ENCODE results near the gene RPP30. TPM values are rescaled to one million over a fixed set of nuclear protein-coding genes. Genes with fewer than 3 reads are reported as not detected.
"Not testable (repeated sequence)": the region's sequence is repeated elsewhere in the genome, so short reads cannot be mapped to it uniquely, and the experiment has no call there.

RPP30 gene
- total RNA-seq, 1 donor from 2014 or later: 42.3 TPM

GRCh38 chr10:90935581-90936275, 64.0 kb downstream of the RPP30 start:
- Histone ChIP-seq H3K4me1 (ENCODE audit: control insufficient read depth in 3 of 3, insufficient read depth in 3 of 3, low read length in 3 of 3) (peaks cover 9% of the 10 kb centered on the region in 3 donors), H3K36me3 (ENCODE audit: control insufficient read depth in 3 of 3, insufficient read depth in 3 of 3, low read length in 3 of 3) (no peaks in the 10 kb centered on the region), H3K27ac (ENCODE audit: low read depth, low read length) (no peak overlapping the region), H3K4me3 (ENCODE audit: low read length in 3 of 3) (no peak overlapping the region), H3K27me3 (ENCODE audit: control insufficient read depth in 3 of 3, insufficient read depth in 3 of 3, low read length in 3 of 3) (no peaks in the 10 kb centered on the region), H3K9me3 (ENCODE audit: control insufficient read depth in 3 of 3, low read length in 3 of 3) (no peaks in the 10 kb centered on the region), H3K9ac (ENCODE audit: low read depth in 1 of 3, low read length in 3 of 3) (no peak overlapping the region)

- H3K27ac ChIP-seq (ENCODE audit: low read depth, low read length): no peak overlapping the region
- H3K4me1 ChIP-seq (ENCODE audit: control insufficient read depth in 3 of 3, insufficient read depth in 3 of 3, low read length in 3 of 3): peaks cover 3 to 4% (median 4%) of the 10 kb centered on the region in 3 donors
- no peak overlapping the region for H3K9ac ChIP-seq (ENCODE audit: low read depth in 1 of 3, low read length in 3 of 3)
- no peaks in the 10 kb centered on the region for H3K27me3 ChIP-seq (ENCODE audit: control insufficient read depth in 3 of 3, insufficient read depth in 3 of 3, low read length in 3 of 3)
- H3K9me3 ChIP-seq (ENCODE audit: control insufficient read depth in 3 of 3, low read length in 3 of 3): no peaks in the 10 kb centered on the region
- no peak overlapping the region for H3K4me3 ChIP-seq (ENCODE audit: low read length in 3 of 3)
- H3K36me3 ChIP-seq (ENCODE audit: control insufficient read depth in 3 of 3, insufficient read depth in 3 of 3, low read length in 3 of 3): no peaks in the 10 kb centered on the region
Measured at GRCh38 chr10:90936276-90936659, 64.5 kb downstream of the RPP30 start.

- H3K36me3 ChIP-seq (ENCODE audit: control insufficient read depth in 3 of 3, insufficient read depth in 3 of 3, low read length in 3 of 3): no peaks in the 10 kb centered on the region
- no peak overlapping the region for H3K27ac ChIP-seq (ENCODE audit: low read depth, low read length)
- H3K27me3 ChIP-seq (ENCODE audit: control insufficient read depth in 3 of 3, insufficient read depth in 3 of 3, low read length in 3 of 3): no peaks in the 10 kb centered on the region
- no peaks in the 10 kb centered on the region for H3K9me3 ChIP-seq (ENCODE audit: control insufficient read depth in 3 of 3, low read length in 3 of 3)
- H3K4me1 ChIP-seq (ENCODE audit: control insufficient read depth in 3 of 3, insufficient read depth in 3 of 3, low read length in 3 of 3): no peaks in the 10 kb centered on the region
- H3K9ac ChIP-seq (ENCODE audit: low read depth in 1 of 3, low read length in 3 of 3): no peak overlapping the region
- H3K4me3 ChIP-seq (ENCODE audit: low read length in 3 of 3): no peak overlapping the region
Measured at GRCh38 chr10:90937645-90938258, 66.0 kb downstream of the RPP30 start.

GRCh38 chr10:90939116-90939515, 67.3 kb downstream of the RPP30 start:
- Histone ChIP-seq H3K4me3 (ENCODE audit: low read length in 3 of 3) (no peak overlapping the region), H3K27ac (ENCODE audit: low read depth, low read length) (no peak overlapping the region), H3K27me3 (ENCODE audit: control insufficient read depth in 3 of 3, insufficient read depth in 3 of 3, low read length in 3 of 3) (no peaks in the 10 kb centered on the region)

GRCh38 chr10:90939648-90940047, 67.9 kb downstream of the RPP30 start:
- H3K9ac ChIP-seq (ENCODE audit: low read depth in 1 of 3, low read length in 3 of 3): no peak overlapping the region
- no peak overlapping the region for H3K27ac ChIP-seq (ENCODE audit: low read depth, low read length)
- no peaks in the 10 kb centered on the region for H3K9me3 ChIP-seq (ENCODE audit: control insufficient read depth in 3 of 3, low read length in 3 of 3)

More at GRCh38 chr10:90939116-90939515, 67.3 kb downstream of the RPP30 start:
- Histone ChIP-seq H3K4me1 (ENCODE audit: control insufficient read depth in 3 of 3, insufficient read depth in 3 of 3, low read length in 3 of 3) (no peaks in the 10 kb centered on the region), H3K36me3 (ENCODE audit: control insufficient read depth in 3 of 3, insufficient read depth in 3 of 3, low read length in 3 of 3) (no peaks in the 10 kb centered on the region), H3K9me3 (ENCODE audit: control insufficient read depth in 3 of 3, low read length in 3 of 3) (no peaks in the 10 kb centered on the region), H3K9ac (ENCODE audit: low read depth in 1 of 3, low read length in 3 of 3) (no peak overlapping the region)

GRCh38 chr10:90942980-90943379, 71.2 kb downstream of the RPP30 start:
- not testable (repeated sequence) for H3K9ac ChIP-seq (ENCODE audit: low read depth in 1 of 3, low read length in 3 of 3); H3K27ac ChIP-seq (ENCODE audit: low read depth, low read length); H3K4me3 ChIP-seq (ENCODE audit: low read length in 3 of 3); H3K27me3 ChIP-seq (ENCODE audit: control insufficient read depth in 3 of 3, insufficient read depth in 3 of 3, low read length in 3 of 3); H3K36me3 ChIP-seq (ENCODE audit: control insufficient read depth in 3 of 3, insufficient read depth in 3 of 3, low read length in 3 of 3); H3K4me1 ChIP-seq (ENCODE audit: control insufficient read depth in 3 of 3, insufficient read depth in 3 of 3, low read length in 3 of 3); H3K9me3 ChIP-seq (ENCODE audit: control insufficient read depth in 3 of 3, low read length in 3 of 3)

More at GRCh38 chr10:90939648-90940047, 67.9 kb downstream of the RPP30 start:
- Histone ChIP-seq H3K27me3 (ENCODE audit: control insufficient read depth in 3 of 3, insufficient read depth in 3 of 3, low read length in 3 of 3) (no peaks in the 10 kb centered on the region), H3K4me1 (ENCODE audit: control insufficient read depth in 3 of 3, insufficient read depth in 3 of 3, low read length in 3 of 3) (no peaks in the 10 kb centered on the region), H3K4me3 (ENCODE audit: low read length in 3 of 3) (no peak overlapping the region), H3K36me3 (ENCODE audit: control insufficient read depth in 3 of 3, insufficient read depth in 3 of 3, low read length in 3 of 3) (no peaks in the 10 kb centered on the region)

- Histone ChIP-seq H3K4me3 (ENCODE audit: low read length in 3 of 3) (no peak overlapping the region), H3K4me1 (ENCODE audit: control insufficient read depth in 3 of 3, insufficient read depth in 3 of 3, low read length in 3 of 3) (no peaks in the 10 kb centered on the region), H3K27me3 (ENCODE audit: control insufficient read depth in 3 of 3, insufficient read depth in 3 of 3, low read length in 3 of 3) (no peaks in the 10 kb centered on the region), H3K9me3 (ENCODE audit: control insufficient read depth in 3 of 3, low read length in 3 of 3) (no peaks in the 10 kb centered on the region), H3K36me3 (ENCODE audit: control insufficient read depth in 3 of 3, insufficient read depth in 3 of 3, low read length in 3 of 3) (no peaks in the 10 kb centered on the region), H3K27ac (ENCODE audit: low read depth, low read length) (no peak overlapping the region), H3K9ac (ENCODE audit: low read depth in 1 of 3, low read length in 3 of 3) (no peak overlapping the region)
Measured at GRCh38 chr10:90944749-90945148, 73.0 kb downstream of the RPP30 start.

GRCh38 chr10:90945491-90946070, 73.8 kb downstream of the RPP30 start:
- H3K4me3 ChIP-seq (ENCODE audit: low read length in 3 of 3): no peak overlapping the region
- no peaks in the 10 kb centered on the region for H3K27me3 ChIP-seq (ENCODE audit: control insufficient read depth in 3 of 3, insufficient read depth in 3 of 3, low read length in 3 of 3)
- H3K9ac ChIP-seq (ENCODE audit: low read depth in 1 of 3, low read length in 3 of 3): no peak overlapping the region
- no peak overlapping the region for H3K27ac ChIP-seq (ENCODE audit: low read depth, low read length)
- no peaks in the 10 kb centered on the region for H3K4me1 ChIP-seq (ENCODE audit: control insufficient read depth in 3 of 3, insufficient read depth in 3 of 3, low read length in 3 of 3)
- H3K36me3 ChIP-seq (ENCODE audit: control insufficient read depth in 3 of 3, insufficient read depth in 3 of 3, low read length in 3 of 3): no peaks in the 10 kb centered on the region
- no peaks in the 10 kb centered on the region for H3K9me3 ChIP-seq (ENCODE audit: control insufficient read depth in 3 of 3, low read length in 3 of 3)

- Histone ChIP-seq H3K27me3 (ENCODE audit: control insufficient read depth in 3 of 3, insufficient read depth in 3 of 3, low read length in 3 of 3) (no peaks in the 10 kb centered on the region), H3K4me3 (ENCODE audit: low read length in 3 of 3) (no peak overlapping the region), H3K36me3 (ENCODE audit: control insufficient read depth in 3 of 3, insufficient read depth in 3 of 3, low read length in 3 of 3) (no peaks in the 10 kb centered on the region), H3K9me3 (ENCODE audit: control insufficient read depth in 3 of 3, low read length in 3 of 3) (no peaks in the 10 kb centered on the region), H3K9ac (ENCODE audit: low read depth in 1 of 3, low read length in 3 of 3) (no peak overlapping the region), H3K4me1 (ENCODE audit: control insufficient read depth in 3 of 3, insufficient read depth in 3 of 3, low read length in 3 of 3) (no peaks in the 10 kb centered on the region), H3K27ac (ENCODE audit: low read depth, low read length) (no peak overlapping the region)
Measured at GRCh38 chr10:90947030-90947960, 75.5 kb downstream of the RPP30 start.

All from skeletal muscle tissue (tissue), 4 donors.